ENCODE results near the gene BNC2.
"Not testable (repeated sequence)": the region's sequence is repeated elsewhere in the genome, so short reads cannot be mapped to it uniquely, and the experiment has no call there.

Gene BNC2, protein sequence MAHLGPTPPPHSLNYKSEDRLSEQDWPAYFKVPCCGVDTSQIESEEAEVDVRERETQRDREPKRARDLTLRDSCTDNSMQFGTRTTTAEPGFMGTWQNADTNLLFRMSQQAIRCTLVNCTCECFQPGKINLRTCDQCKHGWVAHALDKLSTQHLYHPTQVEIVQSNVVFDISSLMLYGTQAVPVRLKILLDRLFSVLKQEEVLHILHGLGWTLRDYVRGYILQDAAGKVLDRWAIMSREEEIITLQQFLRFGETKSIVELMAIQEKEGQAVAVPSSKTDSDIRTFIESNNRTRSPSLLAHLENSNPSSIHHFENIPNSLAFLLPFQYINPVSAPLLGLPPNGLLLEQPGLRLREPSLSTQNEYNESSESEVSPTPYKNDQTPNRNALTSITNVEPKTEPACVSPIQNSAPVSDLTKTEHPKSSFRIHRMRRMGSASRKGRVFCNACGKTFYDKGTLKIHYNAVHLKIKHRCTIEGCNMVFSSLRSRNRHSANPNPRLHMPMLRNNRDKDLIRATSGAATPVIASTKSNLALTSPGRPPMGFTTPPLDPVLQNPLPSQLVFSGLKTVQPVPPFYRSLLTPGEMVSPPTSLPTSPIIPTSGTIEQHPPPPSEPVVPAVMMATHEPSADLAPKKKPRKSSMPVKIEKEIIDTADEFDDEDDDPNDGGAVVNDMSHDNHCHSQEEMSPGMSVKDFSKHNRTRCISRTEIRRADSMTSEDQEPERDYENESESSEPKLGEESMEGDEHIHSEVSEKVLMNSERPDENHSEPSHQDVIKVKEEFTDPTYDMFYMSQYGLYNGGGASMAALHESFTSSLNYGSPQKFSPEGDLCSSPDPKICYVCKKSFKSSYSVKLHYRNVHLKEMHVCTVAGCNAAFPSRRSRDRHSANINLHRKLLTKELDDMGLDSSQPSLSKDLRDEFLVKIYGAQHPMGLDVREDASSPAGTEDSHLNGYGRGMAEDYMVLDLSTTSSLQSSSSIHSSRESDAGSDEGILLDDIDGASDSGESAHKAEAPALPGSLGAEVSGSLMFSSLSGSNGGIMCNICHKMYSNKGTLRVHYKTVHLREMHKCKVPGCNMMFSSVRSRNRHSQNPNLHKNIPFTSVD

DNA sequence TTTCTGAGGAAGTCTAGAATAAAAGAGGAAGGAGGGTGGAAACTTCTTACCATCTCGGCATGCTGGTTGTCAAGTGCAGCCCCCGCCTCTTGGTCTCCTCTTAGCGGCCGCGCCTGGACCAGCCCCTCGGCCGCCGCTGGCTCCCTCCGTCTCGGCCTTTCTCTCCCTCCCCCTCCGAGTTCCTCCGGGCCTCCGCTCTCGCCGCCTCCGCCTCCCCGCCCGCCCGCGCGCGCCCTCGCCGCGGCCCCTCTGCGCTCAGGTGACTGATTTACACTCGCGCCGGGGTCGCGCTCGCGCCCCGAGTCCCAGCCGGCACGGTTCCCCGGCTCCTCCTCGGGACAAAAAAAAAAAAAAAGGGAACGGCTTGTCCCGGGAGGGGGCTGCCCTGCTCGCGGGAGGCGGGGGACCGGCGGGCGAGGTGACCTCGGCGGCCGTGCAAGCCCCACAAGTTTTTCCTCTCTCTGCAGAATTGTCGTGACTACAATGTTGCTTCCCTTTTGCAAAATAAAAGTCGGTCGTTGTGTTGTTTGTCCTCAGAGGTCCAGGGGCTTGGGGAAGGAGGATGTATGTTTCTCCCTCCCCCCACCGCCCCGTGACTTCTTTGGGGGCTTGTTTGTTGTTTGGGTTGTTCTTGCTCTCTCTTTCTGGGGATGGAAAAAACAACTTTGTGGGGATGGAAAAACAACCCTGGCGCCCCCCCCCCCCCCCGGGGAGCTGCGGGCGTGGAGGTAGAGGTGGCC, at the start of gene BNC2:
BNC2 (minus strand) TSS at position 75 of the 740 bp plus-strand sequence; CDS start at position 53, 22 bp downstream.
- no peak for DNase-seq

DNA sequence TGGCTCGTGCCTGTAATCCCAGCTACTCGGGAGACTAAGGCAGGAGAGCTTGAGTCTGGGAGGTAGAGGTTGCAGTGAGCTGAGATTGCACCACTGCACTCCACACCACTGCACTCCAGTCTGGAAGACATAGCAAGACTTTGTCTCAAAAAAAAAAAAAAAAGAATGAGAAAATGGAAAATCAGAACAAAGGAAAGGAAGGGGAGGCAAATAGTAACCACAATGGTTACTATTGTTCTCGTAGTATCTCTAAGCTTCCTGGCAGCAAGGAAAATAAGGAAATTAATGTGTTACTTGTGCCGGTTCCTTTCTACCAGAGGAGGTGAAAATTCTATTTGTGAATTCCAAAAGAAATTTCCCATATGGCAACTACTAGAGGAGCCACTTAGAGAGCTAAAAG, 48.5 kb upstream of the BNC2 start:
- DNase-seq, result no peak

DNA sequence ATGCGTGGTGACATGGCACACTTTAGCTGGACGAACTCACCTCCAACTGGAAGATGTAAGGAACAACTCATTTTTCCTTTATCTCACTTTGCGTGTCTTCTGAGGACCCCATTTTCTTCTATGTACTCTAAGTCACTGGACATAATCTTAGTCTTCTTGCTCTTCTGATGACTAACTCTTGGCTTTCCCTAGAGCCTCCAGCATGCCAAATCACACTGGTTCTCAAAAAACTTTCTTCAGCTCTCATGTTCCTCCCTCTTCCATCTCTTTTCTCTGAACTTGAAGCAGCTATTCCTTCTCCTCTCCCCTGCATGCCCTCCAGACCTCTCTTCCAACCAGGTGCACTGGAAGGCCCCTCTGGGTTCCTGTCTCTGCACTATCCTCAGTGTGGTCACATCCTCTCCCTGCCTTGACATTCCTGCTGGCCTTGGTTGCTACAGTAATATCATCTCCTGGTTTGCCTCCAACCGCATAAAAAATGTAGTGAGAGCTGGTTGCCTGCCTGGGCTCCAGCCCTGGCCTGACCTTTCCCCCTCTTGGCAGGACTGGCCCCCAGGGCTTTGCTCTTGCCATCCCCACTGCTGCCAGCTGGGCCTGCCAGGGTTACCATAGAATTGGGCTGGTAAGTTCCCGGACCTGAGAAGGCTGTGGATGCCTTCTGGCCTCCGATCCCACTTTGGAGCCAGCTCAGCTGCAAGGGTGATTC, 44.8 kb upstream of the BNC2 start:
- no peak for DNase-seq

GRCh38 chr9:16912197-16912596, 41.7 kb upstream of the BNC2 start:
- DNase-seq, result no peak

DNA sequence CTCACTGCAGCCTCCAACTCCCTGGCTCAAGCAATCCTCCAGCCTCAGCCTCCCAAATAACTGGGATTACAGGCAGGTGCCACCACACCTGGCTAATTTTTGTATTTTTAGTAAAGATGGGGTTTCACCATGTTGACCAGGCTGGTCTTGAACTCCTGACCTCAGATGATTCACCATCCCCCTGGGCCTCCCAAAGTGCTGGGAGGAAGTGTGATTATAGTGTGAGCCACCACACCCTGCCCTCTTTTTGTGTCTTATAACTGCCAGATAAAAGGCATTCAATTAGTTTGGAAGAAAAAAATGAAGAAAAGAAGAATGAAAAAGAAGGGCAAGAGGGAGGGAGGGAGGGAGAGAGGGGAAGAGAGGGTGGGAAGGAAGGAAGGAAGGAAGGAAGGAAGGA, 37.7 kb upstream of the BNC2 start:
- DNase-seq, result not testable (repeated sequence)

- no peak for DNase-seq
Measured at GRCh38 chr9:16904655-16905054, 34.2 kb upstream of the BNC2 start.

DNA sequence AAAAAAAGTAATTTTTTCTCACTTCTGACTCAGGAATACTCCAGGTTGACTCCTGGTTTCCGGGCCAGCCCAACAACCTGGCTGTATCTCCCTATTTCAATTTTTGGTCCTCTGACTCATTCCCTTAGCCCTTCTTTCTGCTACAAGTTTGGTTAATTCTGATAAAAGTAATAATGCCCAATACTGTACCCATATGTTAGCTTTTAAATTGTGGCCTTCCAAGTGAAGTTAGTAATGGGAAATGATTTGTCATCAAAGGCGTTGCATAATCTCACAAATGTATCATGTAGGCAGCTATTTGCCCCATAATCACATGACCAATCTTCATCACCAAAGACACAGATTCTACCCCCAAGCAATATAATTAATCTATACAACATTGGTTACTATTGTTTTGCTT, 31.1 kb upstream of the BNC2 start:
- no peak for DNase-seq

DNA sequence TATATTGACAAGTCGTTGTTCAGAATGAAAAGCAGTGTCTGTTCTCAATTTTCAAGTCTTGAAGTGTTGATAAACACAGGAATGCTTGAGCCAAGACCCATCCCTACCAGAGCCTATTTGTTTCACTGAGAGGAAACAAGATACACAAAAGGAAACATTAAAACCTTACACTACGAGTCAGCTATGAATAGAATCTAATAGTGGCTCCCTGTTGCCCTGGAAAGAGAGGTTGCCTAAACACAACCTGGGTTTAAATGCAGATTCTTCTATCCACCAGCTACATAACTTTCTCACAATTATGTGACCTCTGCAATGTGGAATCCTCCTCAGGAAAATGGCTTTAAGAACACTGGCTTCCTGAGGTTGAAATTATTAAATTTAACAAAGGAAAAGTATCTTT, 29.1 kb upstream of the BNC2 start:
- DNase-seq, result no peak

- no peak for DNase-seq
Measured at GRCh38 chr9:16898464-16898863, 28.0 kb upstream of the BNC2 start.

DNA sequence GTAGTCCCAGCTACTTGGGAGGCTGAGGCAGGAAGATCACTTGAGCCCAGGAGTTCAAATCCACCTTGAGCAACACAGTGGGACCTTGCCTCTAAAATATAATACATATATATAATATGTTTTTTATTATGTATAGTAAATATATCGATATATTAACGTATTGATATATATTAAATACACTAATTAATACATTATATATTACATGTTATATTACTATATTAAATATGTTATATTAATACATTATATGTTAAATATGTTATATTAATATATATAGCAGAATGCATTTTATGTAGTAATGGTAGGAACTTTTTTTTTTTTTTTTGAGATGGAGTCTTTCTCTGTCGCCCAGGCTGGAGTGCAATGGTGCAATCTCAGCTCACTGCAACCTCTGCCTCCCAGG, 18.1 kb upstream of the BNC2 start:
- DNase-seq, result no peak

DNA sequence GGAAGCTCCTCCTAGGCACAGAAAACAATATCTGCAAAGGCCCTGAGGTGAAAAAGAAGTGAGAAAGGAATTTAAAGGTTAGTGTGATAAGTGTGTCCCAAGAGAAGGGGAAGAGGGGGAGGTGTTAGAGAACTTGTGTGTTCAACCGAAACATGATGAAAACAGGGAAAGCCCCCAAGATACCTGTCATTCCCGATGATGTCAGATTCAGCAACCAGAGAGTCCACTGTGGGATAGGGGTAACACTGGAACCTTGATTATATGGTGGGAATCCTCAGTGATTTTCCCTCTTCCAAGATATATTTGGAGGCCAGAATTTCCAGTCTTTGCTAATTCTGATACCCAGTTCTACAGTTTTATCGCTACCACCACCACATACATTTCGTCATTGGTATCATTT, 15.5 kb upstream of the BNC2 start:
- DNase-seq, result no peak

DNA sequence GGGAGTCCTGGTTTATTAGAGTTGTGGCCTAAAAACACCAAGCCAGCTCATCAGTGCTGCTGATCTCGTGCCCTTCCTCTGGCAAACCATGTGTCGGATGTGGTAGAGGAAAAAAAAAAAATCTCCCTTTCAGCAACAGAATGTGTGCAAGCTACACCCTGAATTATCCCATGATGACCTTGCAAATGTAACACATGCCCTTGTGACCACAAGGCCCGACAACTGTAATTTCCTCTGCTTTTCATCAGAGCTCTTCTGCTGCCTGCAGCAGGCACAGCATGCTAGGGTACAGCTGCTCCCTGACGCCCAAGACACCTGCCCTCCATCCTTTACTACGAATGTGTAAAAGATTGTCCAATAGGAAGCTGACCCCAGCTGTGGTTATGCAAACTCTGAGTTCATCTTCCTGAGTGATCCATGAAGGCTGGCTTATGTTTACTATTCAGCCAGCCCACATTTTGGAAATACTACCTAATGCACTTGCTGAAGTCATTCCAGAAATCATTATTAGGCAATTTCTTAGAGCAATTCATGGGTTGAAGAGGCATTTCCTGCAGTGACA, 14.6 kb upstream of the BNC2 start:
- DNase-seq, result no peak

DNA sequence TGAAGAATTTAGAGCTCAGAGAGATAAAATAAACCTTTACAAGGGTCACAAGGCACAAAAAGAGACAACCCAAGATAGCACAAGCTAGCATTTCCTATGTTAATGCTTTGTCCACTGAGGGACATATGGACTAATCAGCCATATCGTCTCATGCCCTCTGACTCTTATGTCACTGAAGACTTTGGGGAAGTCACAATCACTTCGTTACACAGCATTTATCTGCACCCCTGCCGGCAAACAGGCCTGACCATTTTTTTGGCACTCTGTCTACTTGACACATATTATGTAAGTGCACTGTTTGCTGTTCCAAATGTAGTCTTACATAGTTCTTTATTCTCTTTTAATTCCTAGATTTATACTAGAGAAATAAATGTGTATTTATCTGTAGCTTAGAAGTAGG, 13.9 kb upstream of the BNC2 start:
- DNase-seq, result no peak

DNA sequence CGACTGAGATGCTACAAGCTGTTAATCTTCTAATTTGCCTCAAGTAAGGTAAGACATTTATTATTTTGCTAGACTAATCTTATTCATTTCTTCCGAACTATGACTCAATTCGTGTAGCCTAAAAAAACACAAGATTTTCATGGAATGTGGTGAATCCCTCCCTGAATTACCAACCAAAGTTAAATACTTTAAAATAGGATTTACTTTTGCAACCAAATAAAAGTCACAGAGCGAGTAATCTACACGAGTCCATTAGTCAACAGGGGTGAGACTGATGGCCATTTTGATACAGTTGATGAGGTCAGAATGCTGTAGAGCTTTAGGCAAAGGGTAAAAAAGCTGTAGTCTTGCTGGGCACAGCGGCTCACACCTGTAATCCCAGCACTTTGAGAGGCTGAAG, 13.1 kb upstream of the BNC2 start:
- DNase-seq, result no peak

DNA sequence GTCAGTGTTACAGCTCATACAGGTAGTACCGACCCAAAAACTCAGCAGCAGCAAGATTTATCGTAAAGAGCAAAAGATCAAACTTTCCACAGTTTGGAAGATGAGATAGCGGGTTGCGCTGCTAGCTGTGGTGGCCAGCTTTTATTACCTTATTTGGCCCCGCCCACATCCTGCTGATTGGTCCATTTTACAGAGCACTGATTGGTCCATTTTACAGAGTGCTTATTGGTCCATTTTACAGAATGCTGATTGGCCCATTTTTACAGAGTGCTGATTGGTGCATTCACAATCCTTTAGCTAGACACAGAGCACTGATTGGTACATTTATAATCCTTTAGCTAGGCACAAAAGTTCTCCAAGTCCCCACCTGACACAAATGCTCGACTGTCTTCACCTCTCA, 12.0 kb upstream of the BNC2 start:
- not testable (repeated sequence) for DNase-seq

DNA sequence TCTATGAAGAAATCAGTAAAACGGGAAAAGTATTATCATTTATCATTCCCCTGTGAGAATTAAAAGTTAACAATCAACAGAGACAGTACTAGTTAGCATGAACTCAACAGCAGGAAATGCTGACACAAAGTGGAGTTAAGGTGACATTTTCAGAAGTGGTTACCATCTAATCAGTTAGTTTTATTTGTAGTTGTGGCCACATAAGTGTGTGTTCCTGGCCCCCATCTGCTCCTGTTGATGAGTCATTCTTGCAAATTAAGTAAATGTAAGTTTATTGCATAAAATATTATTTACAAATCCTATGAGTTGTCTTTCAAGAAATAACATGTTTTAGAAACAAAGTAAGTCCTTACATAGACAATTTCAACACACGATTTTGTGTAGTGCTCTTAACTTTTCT, 8.9 kb upstream of the BNC2 start:
- DNase-seq, result no peak

- DNase-seq, result no peak
Measured at GRCh38 chr9:16877256-16877655, 6.8 kb upstream of the BNC2 start.

DNA sequence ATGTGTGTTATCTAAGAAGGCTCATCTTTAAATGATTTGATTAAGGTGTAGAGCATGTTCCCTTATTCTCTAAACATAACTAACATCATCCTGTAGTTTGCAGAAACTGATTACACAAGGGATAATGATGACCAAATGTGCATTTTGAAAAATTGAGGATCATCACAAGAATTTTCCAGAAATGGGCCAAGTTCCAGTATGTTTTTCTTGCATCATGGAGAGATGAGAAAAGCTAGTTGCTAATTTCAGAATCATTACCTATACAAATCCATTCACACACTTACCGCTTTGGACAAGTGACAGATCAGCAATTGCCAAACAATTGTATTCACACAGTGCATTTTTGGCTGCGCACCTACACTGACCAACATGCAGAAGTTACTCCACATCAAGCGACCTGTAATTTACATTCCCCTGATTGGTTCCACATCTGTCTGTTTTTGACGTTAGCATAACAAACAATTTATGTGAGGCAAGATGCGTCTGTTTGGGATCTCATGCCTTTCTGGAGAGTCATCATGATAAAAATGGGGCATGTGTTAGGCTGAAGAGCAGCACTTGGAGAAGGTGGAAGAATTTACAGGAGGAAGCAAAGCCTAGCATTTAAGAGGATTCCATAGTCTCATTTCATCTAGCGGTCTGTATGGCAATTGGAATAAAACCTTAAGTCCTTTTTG, 2.8 kb upstream of the BNC2 start:
- DNase-seq, result no peak

GRCh38 chr9:16871336-16872151, 1.1 kb upstream of the BNC2 start:
- no peak for DNase-seq

- no peak for DNase-seq
Measured at GRCh38 chr9:16869882-16870595, 431 bp downstream of the BNC2 start.
